Smooth muscle cell of bladder (primary cell): ENCODE results near the gene PDE6G. TPM values are rescaled to one million over a fixed set of nuclear protein-coding genes. Genes with fewer than 3 reads are reported as not detected.

Source experiments
- total RNA-seq: library from RNA; depleted of rRNA; stranded (reverse); fragments of >200 nt; gene quantifications from 2 replicates; pipeline ENCODE4 v1.2.3, GENCODE V29; 2014

PDE6G gene
- 0.65 TPM in 1 of 2 replicates, not detected in the other for total RNA-seq

DNA sequence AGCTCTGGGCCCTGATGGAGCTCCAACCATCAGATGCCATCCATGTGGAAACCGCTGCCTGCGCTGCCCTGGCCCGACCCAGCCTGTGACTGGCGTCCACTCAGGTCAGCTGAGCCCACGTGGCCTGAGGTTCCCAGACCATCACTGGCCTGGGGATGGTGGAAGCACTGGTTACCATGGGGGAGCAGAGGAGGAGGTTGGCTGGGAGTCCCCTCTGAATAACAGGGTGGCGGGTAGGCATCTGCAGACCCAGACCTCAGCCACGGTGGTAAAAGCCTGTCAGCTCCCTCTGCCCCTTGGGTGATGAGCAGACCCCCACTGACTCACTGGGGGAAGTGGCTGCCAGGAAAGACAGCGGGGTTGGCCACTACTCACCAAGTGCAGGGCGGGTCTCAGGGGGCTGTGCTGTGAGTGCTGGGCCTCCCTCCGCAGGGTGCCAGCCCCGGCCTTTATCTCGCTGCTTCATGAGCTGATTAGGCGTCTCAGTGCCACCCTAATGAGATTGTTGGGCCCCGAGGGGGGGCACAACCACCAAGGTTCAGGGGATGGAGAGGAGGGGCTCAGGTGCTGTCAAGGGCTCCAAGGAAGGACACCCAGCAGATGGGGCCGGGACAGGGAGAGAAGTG lies at the start of gene PDE6G:
TSS of gene PDE6G (minus strand) at position 425 of the 626 bp plus-strand sequence. CDS start 3,237 bp downstream, outside the sequence.

DNA sequence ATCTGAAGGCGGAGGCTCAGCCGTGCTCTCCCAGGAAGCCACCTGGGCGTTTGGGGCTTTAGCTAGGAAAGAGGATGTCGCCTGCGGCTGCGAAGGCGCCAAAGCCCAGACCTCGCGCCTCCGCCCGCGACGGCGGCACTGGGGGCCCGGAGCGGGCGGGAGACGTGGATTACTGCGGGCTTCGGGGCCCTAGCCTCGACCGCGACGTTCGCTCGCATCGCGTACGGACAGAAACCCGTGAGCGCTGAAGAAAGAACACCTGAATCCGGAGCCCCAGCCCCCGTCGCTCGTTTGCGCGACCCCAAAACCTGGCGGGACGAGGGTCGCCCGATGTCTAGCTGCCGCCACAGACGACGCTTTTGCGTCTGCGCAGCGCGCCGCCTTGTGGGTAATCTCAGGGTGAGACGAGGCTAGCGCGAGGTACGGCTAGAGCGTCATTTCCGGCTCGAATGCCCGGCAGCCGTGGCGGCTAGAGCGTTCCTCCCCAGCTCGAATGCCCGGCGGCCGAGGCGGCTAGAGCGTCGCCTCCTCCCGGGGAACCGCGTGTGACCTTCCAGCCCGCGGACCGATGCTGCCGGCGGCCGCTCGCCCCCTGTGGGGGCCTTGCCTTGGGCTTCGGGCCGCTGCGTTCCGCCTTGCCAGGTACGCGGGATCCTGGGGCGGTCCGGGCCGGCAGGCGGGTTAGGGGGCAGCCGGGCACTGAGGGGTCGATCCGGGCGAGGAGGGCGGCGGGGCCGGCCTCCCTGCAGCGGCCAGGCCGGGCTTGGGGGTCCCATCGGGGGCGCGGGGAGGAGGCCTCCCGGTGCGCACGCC lies 46.8 kb upstream of the PDE6G start, which contains the start of gene MRPL12:
TSS of gene MRPL12 (plus strand) at position 434 of the 813 bp plus-strand sequence. CDS start at position 569, 135 bp downstream.

DNA sequence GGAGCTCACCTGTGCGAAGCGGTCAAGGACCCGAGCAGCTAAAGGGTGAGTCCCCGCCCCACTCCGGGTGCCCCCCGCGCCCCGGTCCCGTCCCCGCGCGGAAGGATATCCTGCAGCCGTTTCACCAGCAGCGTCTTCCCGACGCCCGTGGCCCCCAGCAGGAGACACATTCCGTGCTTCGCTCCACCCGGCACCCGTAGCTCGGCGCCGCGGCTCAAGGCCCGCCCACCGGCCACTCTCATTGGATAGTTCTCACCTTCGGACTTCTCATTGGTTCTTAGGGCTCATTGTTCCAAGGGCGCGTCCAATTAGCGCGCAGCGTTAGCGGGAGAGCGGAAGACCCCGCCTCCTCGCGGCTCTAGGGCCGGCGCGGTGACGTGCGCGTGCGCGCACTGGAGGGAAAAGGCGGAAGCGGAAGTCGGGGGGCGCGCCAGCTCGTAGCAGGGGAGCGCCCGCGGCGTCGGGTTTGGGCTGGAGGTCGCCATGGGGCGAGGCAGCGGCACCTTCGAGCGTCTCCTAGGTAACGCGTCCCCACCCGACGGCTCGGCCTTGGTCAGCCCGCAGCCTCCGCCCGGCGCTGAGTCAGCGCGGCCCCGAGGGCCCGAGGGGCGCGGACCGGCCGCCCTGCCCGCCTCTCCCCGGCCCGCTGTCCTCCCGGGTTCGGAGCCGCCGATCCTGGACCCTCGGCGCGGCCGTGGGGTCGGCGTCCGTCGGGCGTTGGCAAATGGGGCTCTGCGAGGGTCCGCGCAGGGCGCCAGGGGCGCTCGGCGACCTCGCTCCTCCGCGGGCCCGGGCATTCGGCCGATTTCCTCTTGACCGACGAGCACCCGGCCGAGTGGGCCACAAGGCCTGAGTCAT lies 27.5 kb upstream of the PDE6G start, which contains the start of the genes ARL16 and HGS:
TSS of gene ARL16 (minus strand) at position 214 of the 858 bp plus-strand sequence. CDS start at position 170, 44 bp downstream.
TSS of gene HGS (plus strand) at position 428 of the 858 bp plus-strand sequence. CDS start at position 484, 56 bp downstream.

DNA sequence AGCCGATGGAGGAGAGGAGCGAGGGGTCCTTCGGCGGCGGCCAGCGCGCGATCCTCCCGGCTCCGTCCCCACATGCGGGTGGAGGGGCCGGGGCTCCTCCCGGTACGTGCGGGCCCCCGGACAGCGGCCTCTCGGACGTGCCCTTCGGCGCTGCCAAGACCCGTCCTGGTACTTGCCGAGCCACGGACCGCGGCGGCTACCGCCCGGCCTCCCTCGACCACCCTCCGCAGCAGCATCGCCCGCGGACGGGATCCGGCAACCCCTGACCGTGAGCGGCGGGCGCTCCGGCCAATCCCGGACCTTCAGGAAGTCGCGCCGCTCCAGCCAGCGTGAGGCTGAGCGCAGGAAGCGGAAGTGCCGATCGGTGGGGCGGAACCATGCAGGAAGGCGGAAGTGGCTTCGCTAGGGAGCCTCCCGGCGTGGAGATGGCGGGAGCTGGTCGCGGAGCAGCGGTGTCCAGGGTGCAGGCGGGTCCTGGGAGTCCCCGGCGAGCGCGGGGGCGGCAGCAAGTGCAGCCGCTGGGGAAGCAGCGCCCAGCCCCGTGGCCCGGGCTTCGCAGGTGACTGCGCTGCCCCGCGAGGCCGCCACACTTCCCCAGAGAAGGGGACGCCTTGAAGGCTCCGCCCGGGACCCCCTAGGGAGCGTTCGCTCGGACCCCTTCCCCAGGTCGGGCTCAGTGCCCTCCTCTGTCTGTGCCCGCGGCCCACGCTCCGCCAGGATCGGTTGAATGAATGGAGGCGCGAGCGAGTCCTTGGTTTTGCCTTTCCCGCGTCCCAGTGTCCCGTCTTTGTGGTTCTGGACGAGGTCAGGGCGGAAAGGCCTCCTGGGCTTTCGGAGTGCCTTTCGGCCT lies 10.2 kb upstream of the PDE6G start, which contains the start of the genes CCDC137 and OXLD1:
TSS of gene CCDC137 (plus strand) at position 396 of the 850 bp plus-strand sequence. CDS start at position 426, 30 bp downstream.
TSS of gene OXLD1 (minus strand) at position 264 of the 850 bp plus-strand sequence. CDS start at position 236, 28 bp downstream.

DNA sequence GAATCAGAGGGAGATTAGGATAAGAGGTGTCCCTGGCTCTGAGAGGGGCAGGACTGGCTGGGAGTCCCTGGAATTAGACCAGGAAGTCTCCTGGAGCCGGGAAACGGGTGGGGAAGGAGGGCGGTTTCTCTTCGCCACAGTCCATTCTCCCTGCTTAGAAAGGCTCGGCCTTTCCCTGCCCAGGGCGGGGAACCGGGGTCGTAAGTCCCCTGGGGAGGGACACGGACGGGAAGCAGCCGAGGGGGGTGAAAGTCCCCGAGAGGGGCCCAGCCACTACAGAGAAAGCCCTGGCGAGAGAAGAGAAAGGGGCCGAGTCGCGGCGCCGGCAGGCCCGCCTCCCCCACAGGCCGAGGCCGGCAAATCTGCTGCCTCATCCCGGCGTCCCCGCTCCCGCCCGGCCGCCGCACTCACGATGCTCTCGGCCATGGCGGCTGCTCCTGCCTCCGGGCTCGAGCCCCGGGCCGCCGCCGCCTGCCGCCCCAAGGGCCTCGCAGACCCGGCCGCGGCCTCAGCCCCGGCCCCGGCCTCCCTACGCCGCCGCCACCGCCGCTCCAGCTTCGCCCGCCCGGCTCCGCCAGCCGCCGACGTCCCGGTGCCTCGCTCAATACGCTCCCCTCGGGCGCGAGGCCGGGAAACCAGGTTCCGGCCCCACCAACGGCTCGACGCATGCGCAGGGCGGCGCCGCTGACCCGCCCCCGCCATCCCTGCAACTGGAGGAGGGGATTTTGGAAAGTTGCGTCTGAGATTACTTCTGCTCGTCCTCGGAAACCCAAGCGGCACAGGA lies 19.6 kb downstream of the PDE6G start, which contains the start of the genes NPLOC4 and TSPAN10:
TSS of gene NPLOC4 (minus strand) at position 608 of the 784 bp plus-strand sequence. CDS start at position 426, 182 bp downstream.
TSS of gene TSPAN10 (plus strand) at position 692 of the 784 bp plus-strand sequence. CDS start 5,217 bp downstream, outside the sequence.

Other genes with a start within 250 kb of the PDE6G start
- 4,498 and 6,265 TPM in 2 replicates for gene ACTG1, start 143.7 kb downstream of the PDE6G start, total RNA-seq
- 0.71 and 1.9 TPM in 2 replicates for gene FSCN2, start 128.2 kb downstream of the PDE6G start, total RNA-seq
- gene FAAP100, start 104.2 kb downstream of the PDE6G start, total RNA-seq: 13.2 and 16.7 TPM in 2 replicates
- 49.4 and 70.4 TPM in 2 replicates for gene NPLOC4, start 19.4 kb downstream of the PDE6G start, total RNA-seq
- 0.57 and 2.1 TPM in 2 replicates for gene TSPAN10, start 19.3 kb downstream of the PDE6G start, total RNA-seq
- gene OXLD1, start 10.1 kb upstream of the PDE6G start, total RNA-seq: 30.7 and 33.1 TPM in 2 replicates
- 6.5 TPM in 2 replicates for gene CCDC137, start 10.2 kb upstream of the PDE6G start, total RNA-seq
- gene ARL16, start 27.3 kb upstream of the PDE6G start, total RNA-seq: 25.5 and 37.8 TPM in 2 replicates
- 54.6 and 69.7 TPM in 2 replicates for gene HGS, start 27.5 kb upstream of the PDE6G start, total RNA-seq
- 5.4 and 6.6 TPM in 2 replicates for gene MRPL12, start 46.8 kb upstream of the PDE6G start, total RNA-seq
- gene SLC25A10, start 55.7 kb upstream of the PDE6G start, total RNA-seq: 6.1 and 6.3 TPM in 2 replicates
- 0.09 TPM in 1 of 2 replicates, not detected in the other for gene GCGR, start 147.6 kb upstream of the PDE6G start, total RNA-seq
- gene MCRIP1, start 176.7 kb upstream of the PDE6G start, total RNA-seq: 78.6 and 95.7 TPM in 2 replicates
- not detected in 2 replicates for gene PPP1R27, start 178.5 kb upstream of the PDE6G start, total RNA-seq
- gene P4HB, start 204.0 kb upstream of the PDE6G start, total RNA-seq: 1,172 and 1,485 TPM in 2 replicates
- gene ARHGDIA, start 214.8 kb upstream of the PDE6G start, total RNA-seq: 48.4 and 63.1 TPM in 2 replicates
- gene ALYREF, start 235.0 kb upstream of the PDE6G start, total RNA-seq: 109 and 112 TPM in 2 replicates
- gene ANAPC11, start 235.2 kb upstream of the PDE6G start, total RNA-seq: 198 and 226 TPM in 2 replicates
- 0.28 and 0.46 TPM in 2 replicates for gene NPB, start 245.7 kb upstream of the PDE6G start, total RNA-seq